Endometrial microvascular endothelial cells (primary cell): ENCODE data around the gene POLD1. TPM values are rescaled to one million over a fixed set of nuclear protein-coding genes. Genes with fewer than 3 reads are reported as not detected.

Source experiments
- in situ Hi-C: cut with HindIII; loops from 2 replicates; pipeline ENCODE4 v1.10.0; 2017; ENCODE audit warnings: low sequenced_read_pairs, low pct_unique_long_range_greater_than_20kb; ENCODE audit errors: inconsistent ontology term
- total RNA-seq: library from RNA; depleted of rRNA; stranded (reverse); fragments of >200 nt; gene quantifications from one replicate; pipeline ENCODE4 v1.2.3, GENCODE V29; 2015; ENCODE audit errors: inconsistent ontology term

Gene POLD1
- total RNA-seq, 1 donor from 2014 or later, result 63.2 TPM

- in situ Hi-C loops, result no loop called here
These were observed 30.9 kb downstream of the POLD1 start for GRCh38 chr19:50414864-50415660.

GRCh38 chr19:50415661-50416033 lies 31.5 kb downstream of the POLD1 start:
- in situ Hi-C loops, result no loop called here

GRCh38 chr19:50416034-50416977 lies 32.2 kb downstream of the POLD1 start:
- in situ Hi-C loops, result no loop called here

GRCh38 chr19:50417111-50418081 lies 33.2 kb downstream of the POLD1 start:
- in situ Hi-C loops, result no loop called here

- in situ Hi-C loops, result no loop called here
These were observed 34.3 kb downstream of the POLD1 start, which contains the start of gene SPIB for GRCh38 chr19:50418176-50419021. Gene SPIB (plus strand): TSS chr19:50418938. CDS start chr19:50418963, 25 bp downstream.

GRCh38 chr19:50419022-50419579 lies 35.0 kb downstream of the POLD1 start:
- in situ Hi-C loops, result no loop called here

GRCh38 chr19:50419580-50420035 lies 35.5 kb downstream of the POLD1 start:
- in situ Hi-C loops, result no loop called here

- in situ Hi-C loops, result no loop called here
These were observed 36.0 kb downstream of the POLD1 start for GRCh38 chr19:50420127-50420526.

GRCh38 chr19:50420808-50421207 lies 36.7 kb downstream of the POLD1 start:
- in situ Hi-C loops, result no loop called here

GRCh38 chr19:50422397-50423278 lies 38.5 kb downstream of the POLD1 start:
- in situ Hi-C loops, result no loop called here

- in situ Hi-C loops, result no loop called here
These were observed 39.3 kb downstream of the POLD1 start for GRCh38 chr19:50423279-50424113.

- in situ Hi-C loops, result no loop called here
These were observed 41.4 kb downstream of the POLD1 start for GRCh38 chr19:50425581-50425980.

GRCh38 chr19:50427318-50427925 lies 43.3 kb downstream of the POLD1 start:
- in situ Hi-C loops, result no loop called here

GRCh38 chr19:50427997-50428425 lies 43.9 kb downstream of the POLD1 start:
- in situ Hi-C loops, result no loop called here

- in situ Hi-C loops, result no loop called here
These were observed 44.8 kb downstream of the POLD1 start for GRCh38 chr19:50428772-50429463.
